Measurements from ENCODE around the gene PRRG1. TPM values are rescaled to one million over a fixed set of nuclear protein-coding genes. Genes with fewer than 3 reads are reported as not detected.
"Not testable (repeated sequence)": the region's sequence is repeated elsewhere in the genome, so short reads cannot be mapped to it uniquely, and the experiment has no call there.

PRRG1 gene
- total RNA-seq, 1 experiment from 2014 or later: 10.5 TPM

GRCh38 chrX:37424000-37424429 lies 74.9 kb downstream of the PRRG1 start:
- Mint-ChIP-seq H3K4me1 (ENCODE audit: insufficient read depth, unreplicated experiment) (peaks cover 6% of the 10 kb centered on the region), H3K27me3 (ENCODE audit: insufficient read depth, unreplicated experiment) (peaks cover 3% of the 10 kb centered on the region), H3K27ac (ENCODE audit: low read depth, unreplicated experiment) (no peak overlapping the region), H3K4me3 (ENCODE audit: unreplicated experiment) (no peak overlapping the region), H3K36me3 (ENCODE audit: insufficient read depth, unreplicated experiment) (peaks cover 9% of the 10 kb centered on the region), H3K9me3 (ENCODE audit: unreplicated experiment) (no peaks in the 10 kb centered on the region)
- BruUV-seq (replicated peaks): no TSS peak
- intact Hi-C loops (cut with micrococcal nuclease): no loop called here
- TF ChIP-seq CTCF (IDR thresholded peaks at IDR 0.05; ENCODE audit: unreplicated experiment): no peak
- ChIA-PET CTCF (no interaction called here), POLR2A (no interaction called here)
- no peak for DNase-seq (ENCODE audit: unreplicated experiment)

- no TSS peak for BruUV-seq (replicated peaks)
- H3K27ac Mint-ChIP-seq (ENCODE audit: low read depth, unreplicated experiment): no peak overlapping the region
- peaks cover 9% of the 10 kb centered on the region for H3K36me3 Mint-ChIP-seq (ENCODE audit: insufficient read depth, unreplicated experiment)
- no peak overlapping the region for H3K4me3 Mint-ChIP-seq (ENCODE audit: unreplicated experiment)
- POLR2A ChIA-PET: no interaction called here
- CTCF ChIA-PET: interaction anchor here (1.1 kb wide), 1 partner anchor 11 kb away, joined by 3 read pairs; no protein-coding TSS in a partner anchor
- H3K4me1 Mint-ChIP-seq (ENCODE audit: insufficient read depth, unreplicated experiment): peaks cover 2% of the 10 kb centered on the region
- no peak for TF ChIP-seq CTCF (IDR thresholded peaks at IDR 0.05; ENCODE audit: unreplicated experiment)
- no peaks in the 10 kb centered on the region for H3K9me3 Mint-ChIP-seq (ENCODE audit: unreplicated experiment)
- intact Hi-C loops (cut with micrococcal nuclease): no loop called here
- peaks cover 11% of the 10 kb centered on the region for H3K27me3 Mint-ChIP-seq (ENCODE audit: insufficient read depth, unreplicated experiment)
- DNase-seq (ENCODE audit: unreplicated experiment): no peak
Measured at GRCh38 chrX:37425370-37425769, 76.2 kb downstream of the PRRG1 start.

- CTCF ChIA-PET; H3K9me3 Mint-ChIP-seq (ENCODE audit: unreplicated experiment); BruUV-seq (replicated peaks); intact Hi-C loops (cut with micrococcal nuclease); H3K27ac Mint-ChIP-seq (ENCODE audit: low read depth, unreplicated experiment); H3K4me1 Mint-ChIP-seq (ENCODE audit: insufficient read depth, unreplicated experiment); POLR2A ChIA-PET; DNase-seq (ENCODE audit: unreplicated experiment); H3K4me3 Mint-ChIP-seq (ENCODE audit: unreplicated experiment): not testable (repeated sequence)
- peaks cover 31% of the 10 kb centered on the region for H3K27me3 Mint-ChIP-seq (ENCODE audit: insufficient read depth, unreplicated experiment)
- peaks cover 17% of the 10 kb centered on the region for H3K36me3 Mint-ChIP-seq (ENCODE audit: insufficient read depth, unreplicated experiment)
Measured at GRCh38 chrX:37428962-37429361, 79.8 kb downstream of the PRRG1 start.

GRCh38 chrX:37434362-37434761 lies 85.2 kb downstream of the PRRG1 start:
- Mint-ChIP-seq H3K27me3 (ENCODE audit: insufficient read depth, unreplicated experiment) (peaks cover 27% of the 10 kb centered on the region), H3K4me3 (ENCODE audit: unreplicated experiment) (no peak overlapping the region), H3K4me1 (ENCODE audit: insufficient read depth, unreplicated experiment) (no peaks in the 10 kb centered on the region), H3K36me3 (ENCODE audit: insufficient read depth, unreplicated experiment) (peaks cover 14% of the 10 kb centered on the region), H3K27ac (ENCODE audit: low read depth, unreplicated experiment) (no peak overlapping the region), H3K9me3 (ENCODE audit: unreplicated experiment) (no peaks in the 10 kb centered on the region)
- intact Hi-C loops (cut with micrococcal nuclease): no loop called here
- CTCF ChIA-PET: interaction anchor here (1.0 kb wide), 1 partner anchor 15 kb away, joined by 3 read pairs; no protein-coding TSS in a partner anchor
- no peak for TF ChIP-seq CTCF (IDR thresholded peaks at IDR 0.05; ENCODE audit: unreplicated experiment)
- BruUV-seq (replicated peaks): no TSS peak
- DNase-seq (ENCODE audit: unreplicated experiment): no peak
- POLR2A ChIA-PET: interaction anchor here (1.2 to 1.3 kb wide), 2 partner anchors 19 to 24 kb away, joined by 3 read pairs; no protein-coding TSS in a partner anchor

GRCh38 chrX:37437160-37437559 lies 88.0 kb downstream of the PRRG1 start:
- Mint-ChIP-seq H3K4me1 (ENCODE audit: insufficient read depth, unreplicated experiment) (no peaks in the 10 kb centered on the region), H3K27me3 (ENCODE audit: insufficient read depth, unreplicated experiment) (peaks cover 18% of the 10 kb centered on the region), H3K4me3 (ENCODE audit: unreplicated experiment) (no peak overlapping the region), H3K27ac (ENCODE audit: low read depth, unreplicated experiment) (no peak overlapping the region), H3K36me3 (ENCODE audit: insufficient read depth, unreplicated experiment) (peaks cover 6% of the 10 kb centered on the region), H3K9me3 (ENCODE audit: unreplicated experiment) (no peaks in the 10 kb centered on the region)
- no peak for TF ChIP-seq CTCF (IDR thresholded peaks at IDR 0.05; ENCODE audit: unreplicated experiment)
- no peak for DNase-seq (ENCODE audit: unreplicated experiment)
- CTCF ChIA-PET: no interaction called here
- POLR2A ChIA-PET: interaction anchor here (0.8 kb wide), 1 partner anchor 1914 kb away, joined by 3 read pairs; no protein-coding TSS in a partner anchor
- intact Hi-C loops (cut with micrococcal nuclease): no loop called here
- BruUV-seq (replicated peaks): no TSS peak

Measured in MCF 10A (cell line).